ENCODE results near the gene RAD52. TPM values are rescaled to one million over a fixed set of nuclear protein-coding genes. Genes with fewer than 3 reads are reported as not detected.

RAD52 gene
- total RNA-seq, 1 experiment from 2014 or later = 17.4 TPM

- no TSS peak for BruUV-seq (replicated peaks)
- Histone ChIP-seq H3K36me3 (ENCODE audit: low read depth, low read length) (no peaks in the 10 kb centered on the region), H3K9me2 (replicated peaks; ENCODE audit: low read length) (no peaks in the 10 kb centered on the region), H3K4me2 (ENCODE audit: low read length) (no peak overlapping the region), H3K9me3 (ENCODE audit: low read length) (no peaks in the 10 kb centered on the region), H3K27ac (ENCODE audit: low read length) (no peak overlapping the region), H3K4me1 (ENCODE audit: insufficient read depth, low read length) (peaks cover 8% of the 10 kb centered on the region), H3F3A (ENCODE audit: low read length, unreplicated experiment) (no peaks in the 10 kb centered on the region), H4K20me1 (ENCODE audit: low read length) (peaks cover 3% of the 10 kb centered on the region; the same call in 1 of the 2 replicates), H3K4me3 (ENCODE audit: low read length) (no peak overlapping the region), H3K27me3 (ENCODE audit: low read length) (no peaks in the 10 kb centered on the region), H3K9ac (ENCODE audit: low read length) (no peak overlapping the region), H2AFZ (ENCODE audit: low read length) (no peak overlapping the region), H3K79me2 (ENCODE audit: low read length) (no peaks in the 10 kb centered on the region)
- DNase-seq = no peak
- CTCF ChIA-PET = no interaction called here
- ATAC-seq = no peak
- intact Hi-C loops (cut with micrococcal nuclease) = no loop called here
- POLR2A ChIA-PET (ENCODE audit: unreplicated experiment) = no interaction called here
- TF ChIP-seq EZH2 (IDR thresholded peaks at IDR 0.05; ENCODE audit: low read length, unreplicated experiment) (no peak), EZH2phosphoT487 (IDR thresholded peaks at IDR 0.05; ENCODE audit: borderline replicate concordance, low read length) (no peak)
- TF ChIP-seq, protein P1, sequence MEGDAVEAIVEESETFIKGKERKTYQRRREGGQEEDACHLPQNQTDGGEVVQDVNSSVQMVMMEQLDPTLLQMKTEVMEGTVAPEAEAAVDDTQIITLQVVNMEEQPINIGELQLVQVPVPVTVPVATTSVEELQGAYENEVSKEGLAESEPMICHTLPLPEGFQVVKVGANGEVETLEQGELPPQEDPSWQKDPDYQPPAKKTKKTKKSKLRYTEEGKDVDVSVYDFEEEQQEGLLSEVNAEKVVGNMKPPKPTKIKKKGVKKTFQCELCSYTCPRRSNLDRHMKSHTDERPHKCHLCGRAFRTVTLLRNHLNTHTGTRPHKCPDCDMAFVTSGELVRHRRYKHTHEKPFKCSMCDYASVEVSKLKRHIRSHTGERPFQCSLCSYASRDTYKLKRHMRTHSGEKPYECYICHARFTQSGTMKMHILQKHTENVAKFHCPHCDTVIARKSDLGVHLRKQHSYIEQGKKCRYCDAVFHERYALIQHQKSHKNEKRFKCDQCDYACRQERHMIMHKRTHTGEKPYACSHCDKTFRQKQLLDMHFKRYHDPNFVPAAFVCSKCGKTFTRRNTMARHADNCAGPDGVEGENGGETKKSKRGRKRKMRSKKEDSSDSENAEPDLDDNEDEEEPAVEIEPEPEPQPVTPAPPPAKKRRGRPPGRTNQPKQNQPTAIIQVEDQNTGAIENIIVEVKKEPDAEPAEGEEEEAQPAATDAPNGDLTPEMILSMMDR (conservative IDR thresholded peaks at IDR 0.05; ENCODE audit: low read depth, low read length) = no peak
Observed at GRCh38 chr12:977156-977555, 27.7 kb upstream of the RAD52 start.

- H3K4me2 ChIP-seq (ENCODE audit: low read length) = no peak overlapping the region
- no peak overlapping the region for H3K4me3 ChIP-seq (ENCODE audit: low read length)
- ChIA-PET CTCF (no interaction called here), POLR2A (ENCODE audit: unreplicated experiment) (no interaction called here)
- no peaks in the 10 kb centered on the region for H3K79me2 ChIP-seq (ENCODE audit: low read length)
- no peaks in the 10 kb centered on the region for H3K27me3 ChIP-seq (ENCODE audit: low read length)
- ATAC-seq (no peak), DNase-seq (no peak)
- no peak overlapping the region for H2AFZ ChIP-seq (ENCODE audit: low read length)
- H3K36me3 ChIP-seq (ENCODE audit: low read depth, low read length) = no peaks in the 10 kb centered on the region
- no peaks in the 10 kb centered on the region for H3K9me3 ChIP-seq (ENCODE audit: low read length)
- no peaks in the 10 kb centered on the region for H3K9me2 ChIP-seq (replicated peaks; ENCODE audit: low read length)
- H3K4me1 ChIP-seq (ENCODE audit: insufficient read depth, low read length) = peaks cover 8% of the 10 kb centered on the region
- TF ChIP-seq, protein P1 (conservative IDR thresholded peaks at IDR 0.05; ENCODE audit: low read depth, low read length) = no peak
- TF ChIP-seq EZH2 (IDR thresholded peaks at IDR 0.05; ENCODE audit: low read length, unreplicated experiment) = no peak
- no peak for TF ChIP-seq EZH2phosphoT487 (IDR thresholded peaks at IDR 0.05; ENCODE audit: borderline replicate concordance, low read length)
- no peaks in the 10 kb centered on the region for H4K20me1 ChIP-seq (ENCODE audit: low read length)
- intact Hi-C loops (cut with micrococcal nuclease) = no loop called here
- no peaks in the 10 kb centered on the region for H3F3A ChIP-seq (ENCODE audit: low read length, unreplicated experiment)
- no peak overlapping the region for H3K27ac ChIP-seq (ENCODE audit: low read length)
- no peak overlapping the region for H3K9ac ChIP-seq (ENCODE audit: low read length)
- BruUV-seq (replicated peaks) = no TSS peak
Observed at GRCh38 chr12:976644-977043, 27.1 kb upstream of the RAD52 start.

DNA sequence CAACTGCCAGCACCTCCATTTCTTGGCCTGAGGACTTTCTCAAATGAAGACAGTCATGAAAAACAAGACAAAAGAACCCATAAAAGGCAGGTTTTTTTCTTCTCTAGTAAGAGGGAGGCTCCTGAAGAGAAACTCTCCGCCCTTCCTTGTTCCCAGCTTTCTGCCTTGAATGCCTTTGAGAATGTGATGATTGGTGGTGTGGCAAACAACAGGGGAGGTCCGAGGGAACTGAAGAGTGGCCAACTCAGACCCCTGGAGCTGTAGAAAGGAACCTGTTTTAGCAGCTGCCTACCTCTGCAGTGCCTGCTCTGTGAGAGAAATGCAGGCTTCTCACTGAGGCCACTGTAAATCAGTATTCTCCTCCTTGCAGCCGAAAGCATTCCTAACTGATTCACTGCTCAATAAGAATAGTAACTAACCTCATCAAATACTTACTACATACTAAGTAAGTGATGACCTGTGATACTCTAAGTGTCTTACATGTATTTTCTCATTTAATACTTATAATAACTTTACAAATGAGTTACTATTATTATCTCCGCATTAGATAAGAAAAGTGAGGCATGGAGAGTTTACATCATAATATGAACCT lies 24.9 kb upstream of the RAD52 start:
- DNase-seq (no peak), ATAC-seq (no peak)
- no peaks in the 10 kb centered on the region for H4K20me1 ChIP-seq (ENCODE audit: low read length)
- H3K36me3 ChIP-seq (ENCODE audit: low read depth, low read length) = no peaks in the 10 kb centered on the region
- no peaks in the 10 kb centered on the region for H3K4me1 ChIP-seq (ENCODE audit: insufficient read depth, low read length)
- H3K27me3 ChIP-seq (ENCODE audit: low read length) = no peaks in the 10 kb centered on the region
- no peak overlapping the region for H2AFZ ChIP-seq (ENCODE audit: low read length)
- H3K79me2 ChIP-seq (ENCODE audit: low read length) = no peaks in the 10 kb centered on the region
- intact Hi-C loops (cut with micrococcal nuclease) = no loop called here
- POLR2A ChIA-PET (ENCODE audit: unreplicated experiment) = no interaction called here
- H3F3A ChIP-seq (ENCODE audit: low read length, unreplicated experiment) = no peaks in the 10 kb centered on the region
- H3K9me3 ChIP-seq (ENCODE audit: low read length) = no peaks in the 10 kb centered on the region
- CTCF ChIA-PET = no interaction called here
- BruUV-seq (replicated peaks) = no TSS peak
- no peak overlapping the region for H3K4me3 ChIP-seq (ENCODE audit: low read length)
- H3K9ac ChIP-seq (ENCODE audit: low read length) = no peak overlapping the region
- H3K9me2 ChIP-seq (replicated peaks; ENCODE audit: low read length) = no peaks in the 10 kb centered on the region
- TF ChIP-seq EZH2 (IDR thresholded peaks at IDR 0.05; ENCODE audit: low read length, unreplicated experiment) (no peak), EZH2phosphoT487 (IDR thresholded peaks at IDR 0.05; ENCODE audit: borderline replicate concordance, low read length) (no peak)
- TF ChIP-seq, protein P1 (conservative IDR thresholded peaks at IDR 0.05; ENCODE audit: low read depth, low read length) = no peak
- no peak overlapping the region for H3K4me2 ChIP-seq (ENCODE audit: low read length)
- no peak overlapping the region for H3K27ac ChIP-seq (ENCODE audit: low read length)
